ENCODE results near the gene IGFL4. TPM values are rescaled to one million over a fixed set of nuclear protein-coding genes. Genes with fewer than 3 reads are reported as not detected.
A peak's percentile ranks its signal among the peaks of the same experiment; 100 is the strongest.

The IGFL4 gene
- total RNA-seq, 1 donor from 2014 or later = not detected

DNA sequence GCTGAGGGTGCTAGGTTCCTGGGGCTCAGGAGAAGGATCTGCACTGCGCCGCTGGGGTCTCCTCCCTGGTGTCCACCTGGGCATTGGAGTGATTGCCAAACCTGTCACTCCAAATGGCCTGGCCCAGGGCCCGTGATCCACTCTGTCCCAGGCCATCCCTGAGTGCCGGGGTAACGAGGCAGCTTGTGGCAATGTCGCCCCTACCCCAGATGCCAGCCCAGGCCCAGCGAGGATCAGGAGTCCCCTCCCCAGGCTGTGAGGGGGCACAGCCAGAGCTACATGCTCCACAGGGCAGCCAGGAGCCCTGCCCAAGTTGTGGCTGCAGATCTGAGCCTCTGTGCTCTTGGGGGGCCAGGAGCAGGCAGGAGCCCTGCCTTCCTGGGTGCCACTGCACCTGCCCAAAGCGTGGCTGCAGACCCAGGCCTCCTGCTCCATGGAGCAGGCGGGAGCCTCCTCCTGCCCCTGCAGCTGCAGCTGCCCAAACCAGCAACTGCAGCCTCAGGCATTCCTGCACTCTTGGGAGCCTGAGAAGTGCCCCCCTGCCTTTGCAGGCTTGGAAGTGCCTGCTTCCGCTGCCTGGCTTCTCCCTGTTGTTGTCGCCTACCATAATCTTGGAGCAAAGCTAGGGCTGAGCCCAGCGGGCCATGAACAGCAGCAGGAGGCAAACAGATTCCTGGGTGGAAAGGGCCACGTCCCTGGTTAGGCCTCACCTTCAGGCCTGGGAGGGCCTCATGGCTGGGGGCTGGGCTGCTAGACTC lies 4.6 kb downstream of the IGFL4 start:
- Mint-ChIP-seq H3K9me3 (ENCODE audit: unreplicated experiment) (no peaks in the 10 kb centered on the region), H3K4me3 (ENCODE audit: unreplicated experiment) (no peak overlapping the region), H3K27ac (ENCODE audit: unreplicated experiment) (no peak overlapping the region), H3K36me3 (ENCODE audit: low read depth, unreplicated experiment) (peaks cover 3% of the 10 kb centered on the region), H3K4me1 (ENCODE audit: unreplicated experiment) (no peaks in the 10 kb centered on the region), H3K27me3 (ENCODE audit: unreplicated experiment) (peaks cover 6% of the 10 kb centered on the region)
- TF ChIP-seq, protein P1, sequence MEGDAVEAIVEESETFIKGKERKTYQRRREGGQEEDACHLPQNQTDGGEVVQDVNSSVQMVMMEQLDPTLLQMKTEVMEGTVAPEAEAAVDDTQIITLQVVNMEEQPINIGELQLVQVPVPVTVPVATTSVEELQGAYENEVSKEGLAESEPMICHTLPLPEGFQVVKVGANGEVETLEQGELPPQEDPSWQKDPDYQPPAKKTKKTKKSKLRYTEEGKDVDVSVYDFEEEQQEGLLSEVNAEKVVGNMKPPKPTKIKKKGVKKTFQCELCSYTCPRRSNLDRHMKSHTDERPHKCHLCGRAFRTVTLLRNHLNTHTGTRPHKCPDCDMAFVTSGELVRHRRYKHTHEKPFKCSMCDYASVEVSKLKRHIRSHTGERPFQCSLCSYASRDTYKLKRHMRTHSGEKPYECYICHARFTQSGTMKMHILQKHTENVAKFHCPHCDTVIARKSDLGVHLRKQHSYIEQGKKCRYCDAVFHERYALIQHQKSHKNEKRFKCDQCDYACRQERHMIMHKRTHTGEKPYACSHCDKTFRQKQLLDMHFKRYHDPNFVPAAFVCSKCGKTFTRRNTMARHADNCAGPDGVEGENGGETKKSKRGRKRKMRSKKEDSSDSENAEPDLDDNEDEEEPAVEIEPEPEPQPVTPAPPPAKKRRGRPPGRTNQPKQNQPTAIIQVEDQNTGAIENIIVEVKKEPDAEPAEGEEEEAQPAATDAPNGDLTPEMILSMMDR (IDR thresholded peaks at IDR 0.05; ENCODE audit: unreplicated experiment) = no peak
- DNase-seq (ENCODE audit: low spot score) = no peak

- Mint-ChIP-seq H3K27ac (ENCODE audit: unreplicated experiment) (no peak overlapping the region), H3K4me3 (ENCODE audit: unreplicated experiment) (no peak overlapping the region), H3K9me3 (ENCODE audit: unreplicated experiment) (no peaks in the 10 kb centered on the region), H3K4me1 (ENCODE audit: unreplicated experiment) (no peaks in the 10 kb centered on the region), H3K36me3 (ENCODE audit: low read depth, unreplicated experiment) (peaks cover 3% of the 10 kb centered on the region), H3K27me3 (ENCODE audit: unreplicated experiment) (peaks cover 7% of the 10 kb centered on the region)
- TF ChIP-seq, protein P1 (IDR thresholded peaks at IDR 0.05; ENCODE audit: unreplicated experiment) = no peak
- no peak for DNase-seq (ENCODE audit: low spot score)
Measured at GRCh38 chr19:46035546-46035945, 5.3 kb downstream of the IGFL4 start.

DNA sequence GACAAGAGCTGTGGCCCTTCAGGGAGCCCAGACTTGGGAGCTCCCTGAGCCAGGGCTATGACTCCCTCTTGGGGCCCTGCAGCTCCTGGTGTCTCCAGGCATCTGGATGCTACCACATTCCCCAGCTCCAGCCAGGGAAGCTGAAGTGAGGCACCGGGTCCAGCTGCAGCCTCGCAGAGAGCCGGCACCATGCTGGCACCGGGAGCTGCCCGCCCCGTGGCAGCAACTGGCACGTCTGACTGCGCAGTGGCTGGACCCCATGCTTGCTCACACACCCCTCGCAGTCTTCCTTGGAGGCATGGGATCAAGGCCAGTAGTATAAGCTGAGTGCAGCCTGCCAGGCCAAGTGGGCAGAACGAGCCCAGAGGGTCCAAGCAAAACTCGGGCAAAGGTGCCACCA lies 7.4 kb downstream of the IGFL4 start:
- Mint-ChIP-seq H3K36me3 (ENCODE audit: low read depth, unreplicated experiment) (peaks cover 3% of the 10 kb centered on the region), H3K4me3 (ENCODE audit: unreplicated experiment) (no peak overlapping the region), H3K9me3 (ENCODE audit: unreplicated experiment) (no peaks in the 10 kb centered on the region), H3K4me1 (ENCODE audit: unreplicated experiment) (no peaks in the 10 kb centered on the region), H3K27me3 (ENCODE audit: unreplicated experiment) (peaks cover 5% of the 10 kb centered on the region), H3K27ac (ENCODE audit: unreplicated experiment) (peak overlapping the region; percentile 73)
- DNase-seq (ENCODE audit: low spot score) = no peak
- TF ChIP-seq, protein P1 (IDR thresholded peaks at IDR 0.05; ENCODE audit: unreplicated experiment) = no peak

DNA sequence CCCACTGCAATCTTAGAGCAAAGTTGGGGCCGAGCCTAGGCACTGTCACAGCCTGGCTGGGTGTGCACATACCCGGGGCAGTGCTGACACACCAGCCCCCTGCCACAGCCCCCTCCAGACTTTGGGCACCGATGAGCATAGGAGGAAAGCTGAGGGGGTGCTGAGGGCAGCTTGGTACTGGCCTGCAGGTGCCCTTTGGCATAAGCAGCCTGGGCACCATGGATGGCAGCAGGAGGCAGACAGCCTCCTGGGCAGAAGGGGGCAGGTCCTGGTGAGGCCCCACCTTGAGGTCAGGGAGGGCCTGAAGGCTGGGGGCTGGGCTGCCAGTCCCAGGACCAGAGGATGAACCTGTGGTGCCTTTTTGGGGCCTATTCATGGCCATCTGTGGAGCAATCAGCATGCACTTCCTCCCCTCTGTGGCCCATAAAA lies 8.2 kb downstream of the IGFL4 start:
- no peaks in the 10 kb centered on the region for H3K9me3 Mint-ChIP-seq (ENCODE audit: unreplicated experiment)
- TF ChIP-seq, protein P1 (IDR thresholded peaks at IDR 0.05; ENCODE audit: unreplicated experiment) = no peak
- no peaks in the 10 kb centered on the region for H3K4me1 Mint-ChIP-seq (ENCODE audit: unreplicated experiment)
- no peak overlapping the region for H3K4me3 Mint-ChIP-seq (ENCODE audit: unreplicated experiment)
- H3K27me3 Mint-ChIP-seq (ENCODE audit: unreplicated experiment) = peaks cover 5% of the 10 kb centered on the region
- DNase-seq (ENCODE audit: low spot score) = no peak
- no peak overlapping the region for H3K27ac Mint-ChIP-seq (ENCODE audit: unreplicated experiment)
- peaks cover 3% of the 10 kb centered on the region for H3K36me3 Mint-ChIP-seq (ENCODE audit: low read depth, unreplicated experiment)

GRCh38 chr19:46031781-46032596 lies 8.8 kb downstream of the IGFL4 start:
- no peak overlapping the region for H3K4me3 Mint-ChIP-seq (ENCODE audit: unreplicated experiment)
- no peaks in the 10 kb centered on the region for H3K4me1 Mint-ChIP-seq (ENCODE audit: unreplicated experiment)
- TF ChIP-seq, protein P1 (IDR thresholded peaks at IDR 0.05; ENCODE audit: unreplicated experiment) = no peak
- peaks cover 3% of the 10 kb centered on the region for H3K27me3 Mint-ChIP-seq (ENCODE audit: unreplicated experiment)
- no peak overlapping the region for H3K27ac Mint-ChIP-seq (ENCODE audit: unreplicated experiment)
- DNase-seq (ENCODE audit: low spot score) = no peak
- H3K9me3 Mint-ChIP-seq (ENCODE audit: unreplicated experiment) = no peaks in the 10 kb centered on the region
- peaks cover 3% of the 10 kb centered on the region for H3K36me3 Mint-ChIP-seq (ENCODE audit: low read depth, unreplicated experiment)

All from endothelial cell (in vitro differentiated cells).